GM18870 (cell line): ENCODE results near the gene KLHL35.

ENCODE experiments used
- ATAC-seq: cut with Tn5 transposase; IDR thresholded peaks from one replicate; pipeline ENCODE4 v1.9.1; 2021; ENCODE audit warnings: moderate library complexity; ENCODE audit not compliant: unreplicated experiment

Gene KLHL35

GRCh38 chr11:75432911-75433321 is at the start of gene KLHL35:
KLHL35 (minus strand) TSS chr11:75433203; CDS start chr11:75430629, 2,574 bp downstream.
- no peak for ATAC-seq

GRCh38 chr11:75481922-75482606 is 49.1 kb upstream of the KLHL35 start:
- ATAC-seq = no peak

- no peak for ATAC-seq
Measured at GRCh38 chr11:75481223-75481921, 48.4 kb upstream of the KLHL35 start.

- ATAC-seq = no peak
Measured at GRCh38 chr11:75480185-75481175, 47.5 kb upstream of the KLHL35 start.

- ATAC-seq = no peak
Measured at GRCh38 chr11:75479597-75480145, 46.7 kb upstream of the KLHL35 start.

GRCh38 chr11:75478783-75479596 is 46.0 kb upstream of the KLHL35 start:
- ATAC-seq = no peak

- ATAC-seq = no peak
Measured at GRCh38 chr11:75477614-75477935, 44.6 kb upstream of the KLHL35 start.

GRCh38 chr11:75476739-75477613 is 44.0 kb upstream of the KLHL35 start:
- ATAC-seq = no peak

GRCh38 chr11:75475767-75476650 is 43.0 kb upstream of the KLHL35 start:
- no peak for ATAC-seq

- ATAC-seq = no peak
Measured at GRCh38 chr11:75474878-75475766, 42.1 kb upstream of the KLHL35 start.

- ATAC-seq = no peak
Measured at GRCh38 chr11:75474240-75474639, 41.2 kb upstream of the KLHL35 start.

GRCh38 chr11:75473684-75474083 is 40.7 kb upstream of the KLHL35 start:
- no peak for ATAC-seq

GRCh38 chr11:75472081-75472732 is 39.2 kb upstream of the KLHL35 start:
- ATAC-seq = no peak

- no peak for ATAC-seq
Measured at GRCh38 chr11:75471176-75471973, 38.4 kb upstream of the KLHL35 start.

GRCh38 chr11:75470476-75471080 is 37.6 kb upstream of the KLHL35 start:
- ATAC-seq = no peak
